Smooth muscle cell (in vitro differentiated cells): Measurements from ENCODE around the gene PURA. TPM values are rescaled to one million over a fixed set of nuclear protein-coding genes. Genes with fewer than 3 reads are reported as not detected.

Source experiments
- DNase-seq: peaks from one replicate; lab custom pipeline; 2025; ENCODE audit not compliant: unreplicated experiment; lab: John Stamatoyannopoulos, UW
- H2AFZ ChIP-seq: fragments of 200-600 bp; sonication (generic); 2 replicates; pipeline ENCODE4 v1.6.0; 2016; ENCODE audit warnings: antibody characterized with exemption, low read depth, mild to moderate bottlenecking
- H3F3A ChIP-seq: fragments of 200-600 bp; sonication (generic); 2 replicates; pipeline ENCODE4 v1.6.0; 2017; ENCODE audit warnings: antibody characterized with exemption, low read depth
- H3K27ac ChIP-seq: fragments of 200-600 bp; sonication (generic); 2 replicates; pipeline ENCODE4 v1.5.1; 2016; ENCODE audit warnings: low read depth, mild to moderate bottlenecking
- H3K27me3 ChIP-seq: fragments of 200-600 bp; sonication (generic); 2 replicates; pipeline ENCODE4 v1.6.1; 2016; ENCODE audit warnings: low read depth, mild to moderate bottlenecking
- H3K36me3 ChIP-seq: fragments of 200-600 bp; sonication (generic); 2 replicates; pipeline ENCODE4 v1.5.1; 2016; ENCODE audit warnings: low read depth
- H3K4me1 ChIP-seq: fragments of 200-600 bp; sonication (generic); 2 replicates; pipeline ENCODE4 v1.5.1; 2016; ENCODE audit warnings: low read depth
- H3K4me2 ChIP-seq: fragments of 200-600 bp; sonication (generic); 2 replicates; pipeline ENCODE4 v1.6.0; 2016; ENCODE audit warnings: mild to moderate bottlenecking
- H3K4me3 ChIP-seq: fragments of 200-600 bp; sonication (generic); 2 replicates; pipeline ENCODE4 v1.5.1; 2016; ENCODE audit warnings: mild to moderate bottlenecking
- H3K79me2 ChIP-seq: fragments of 200-600 bp; sonication (generic); 2 replicates; pipeline ENCODE4 v1.6.0; 2016; ENCODE audit warnings: low read depth, mild to moderate bottlenecking
- H3K9ac ChIP-seq: fragments of 200-600 bp; sonication (generic); 2 replicates; pipeline ENCODE4 v1.6.0; 2016; ENCODE audit warnings: low read depth
- H3K9me3 ChIP-seq: fragments of 200-600 bp; sonication (generic); replicated peaks from 2 replicates; pipeline ENCODE4 v1.5.1; 2016; ENCODE audit warnings: low read depth
- H4K20me1 ChIP-seq: fragments of 200-600 bp; sonication (generic); 2 replicates; pipeline ENCODE4 v1.6.0; 2016; ENCODE audit warnings: low read depth
- CTCF ChIP-seq: fragments of 200-600 bp; sonication (generic); IDR thresholded peaks from 2 replicates; pipeline ENCODE4 v1.5.1; 2017; ENCODE audit warnings: borderline replicate concordance, mild to moderate bottlenecking, antibody characterized with exemption; ENCODE audit not compliant: insufficient read depth, poor library complexity, severe bottlenecking
- WGBS: methylation state at CpG from one replicate; pipeline ENCODE4 v1.1.7; 2016; ENCODE audit warnings: low lambda C conversion rate; 5-methylcytosine and 5-hydroxymethylcytosine counted together
- polyA plus RNA-seq: library from polyadenylated mRNA; unstranded; fragments of >200 nt; fragmentation: Nextera tagmentation; extraction: Ambion mirVana; gene quantifications from 2 replicates; pipeline ENCODE4 v1.2.1, GENCODE V29; 2016
- total RNA-seq: library from RNA; depleted of rRNA; stranded (reverse); fragments of >200 nt; gene quantifications from 2 replicates; pipeline ENCODE4 v1.2.3, GENCODE V29; 2014

The PURA gene
- total and polyA plus RNA-seq, 2 experiments from 2014 or later: 5.2 to 9.4 TPM

DNA sequence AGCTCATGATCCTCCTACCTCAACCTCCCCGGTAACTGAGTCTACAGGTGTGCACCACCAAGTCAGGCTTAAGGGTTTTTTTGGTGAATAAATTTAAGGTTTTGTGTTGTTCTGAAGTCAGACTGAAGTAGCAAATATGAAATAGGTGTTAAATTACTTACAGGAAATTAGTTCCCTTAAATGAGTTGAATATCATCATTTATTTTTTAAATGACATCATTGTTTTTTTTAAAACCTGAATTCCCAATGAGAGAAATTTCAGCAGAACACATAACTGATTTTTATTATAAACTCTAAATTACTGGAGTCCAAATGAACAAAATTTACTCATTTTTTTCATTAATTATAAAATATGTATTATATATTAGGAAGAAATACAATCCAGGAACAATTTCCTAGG, 37.8 kb upstream of the PURA start:
- H3K27me3 ChIP-seq: peaks cover 67% of the 10 kb centered on the region
- H3K27ac ChIP-seq: no peak overlapping the region
- H3K4me3 ChIP-seq: no peak overlapping the region
- H4K20me1 ChIP-seq: no peaks in the 10 kb centered on the region
- H3K4me2 ChIP-seq: no peak overlapping the region
- H3K4me1 ChIP-seq: no peaks in the 10 kb centered on the region
- no peak for TF ChIP-seq CTCF
- H3K9me3 ChIP-seq: no peaks in the 10 kb centered on the region
- DNase-seq: no peak
- H2AFZ ChIP-seq: no peak overlapping the region
- no peaks in the 10 kb centered on the region for H3F3A ChIP-seq
- no peaks in the 10 kb centered on the region for H3K79me2 ChIP-seq
- H3K36me3 ChIP-seq: no peaks in the 10 kb centered on the region
- 90% methylated on average over 1 of the region's 1 CpG for WGBS
- H3K9ac ChIP-seq: no peak overlapping the region

- Histone ChIP-seq H3K4me3 (no peak overlapping the region), H2AFZ (no peak overlapping the region), H3K4me1 (no peaks in the 10 kb centered on the region), H3K36me3 (no peaks in the 10 kb centered on the region), H4K20me1 (no peaks in the 10 kb centered on the region), H3K9me3 (no peaks in the 10 kb centered on the region), H3K27ac (no peak overlapping the region), H3K4me2 (no peak overlapping the region), H3K27me3 (peaks cover 67% of the 10 kb centered on the region), H3K9ac (no peak overlapping the region), H3F3A (no peaks in the 10 kb centered on the region), H3K79me2 (no peaks in the 10 kb centered on the region)
- no peak for DNase-seq
- 74% methylated on average over 2 of the region's 2 CpGs for WGBS
- TF ChIP-seq CTCF: no peak
These were observed 37.1 kb upstream of the PURA start for GRCh38 chr5:140076788-140077187.

GRCh38 chr5:140083120-140083519, 30.8 kb upstream of the PURA start:
- Histone ChIP-seq H3K36me3 (no peaks in the 10 kb centered on the region), H3F3A (no peaks in the 10 kb centered on the region), H3K4me2 (no peak overlapping the region), H3K4me3 (no peak overlapping the region), H3K27me3 (peaks cover 80% of the 10 kb centered on the region), H3K9ac (no peak overlapping the region), H3K4me1 (no peaks in the 10 kb centered on the region), H2AFZ (no peak overlapping the region), H3K9me3 (no peaks in the 10 kb centered on the region), H3K27ac (no peak overlapping the region), H4K20me1 (no peaks in the 10 kb centered on the region), H3K79me2 (no peaks in the 10 kb centered on the region)
- no peak for DNase-seq
- 68% methylated on average over 1 of the region's 1 CpG for WGBS
- TF ChIP-seq CTCF: no peak

DNA sequence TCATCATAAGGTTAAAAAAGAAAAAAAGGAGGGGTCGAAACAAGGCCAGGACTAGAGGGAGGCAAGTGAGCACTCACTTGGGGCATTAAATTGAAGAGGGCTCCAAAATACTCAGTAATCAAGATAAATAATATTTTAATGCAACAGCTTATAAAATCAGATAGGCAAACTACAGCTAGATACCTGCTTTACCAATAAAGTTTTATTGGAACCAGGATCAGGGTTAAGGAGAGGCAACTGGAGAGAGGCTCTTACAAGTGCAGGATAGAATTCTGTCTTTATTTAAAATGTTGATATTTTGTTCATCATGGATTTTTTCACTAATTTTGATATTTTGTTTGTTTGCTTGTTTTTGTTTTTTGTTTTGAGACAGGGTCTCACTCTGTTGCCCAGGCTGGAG, 30.3 kb upstream of the PURA start:
- H4K20me1 ChIP-seq: no peaks in the 10 kb centered on the region

More for the DNA sequence above, 30.3 kb upstream of the PURA start:
- no peaks in the 10 kb centered on the region for H3K36me3 ChIP-seq
- WGBS: 69% methylated on average over 1 of the region's 1 CpG
- H3K4me2 ChIP-seq: no peak overlapping the region
- no peak overlapping the region for H2AFZ ChIP-seq
- H3K4me1 ChIP-seq: no peaks in the 10 kb centered on the region
- H3K79me2 ChIP-seq: no peaks in the 10 kb centered on the region
- no peak overlapping the region for H3K27ac ChIP-seq
- peaks cover 76% of the 10 kb centered on the region for H3K27me3 ChIP-seq
- no peaks in the 10 kb centered on the region for H3K9me3 ChIP-seq
- TF ChIP-seq CTCF: no peak
- H3K9ac ChIP-seq: no peak overlapping the region
- no peak overlapping the region for H3K4me3 ChIP-seq
- DNase-seq: no peak
- H3F3A ChIP-seq: no peaks in the 10 kb centered on the region
